HepG2 (cell line): Measurements from ENCODE around the gene RBL1. TPM values are rescaled to one million over a fixed set of nuclear protein-coding genes. Genes with fewer than 3 reads are reported as not detected.

Experiments
- ADNP ChIP-seq: sonication (generic); formaldehyde crosslinking; IDR thresholded peaks from 2 replicates; pipeline ENCODE4 v1.4.0; 2020; ENCODE audit warnings: missing genetic modification reagents
- FOSL2 ChIP-seq: sonication (generic); formaldehyde crosslinking; IDR thresholded peaks from 2 replicates; pipeline ENCODE4 v1.4.0; 2020; ENCODE audit warnings: missing genetic modification reagents
- HIVEP1 ChIP-seq: sonication (generic); formaldehyde crosslinking; IDR thresholded peaks from 2 replicates; pipeline ENCODE4 v1.4.0; 2020; ENCODE audit warnings: mild to moderate bottlenecking, missing genetic modification reagents
- MTF1 ChIP-seq: sonication (generic); formaldehyde crosslinking; IDR thresholded peaks from 2 replicates; pipeline ENCODE4 v1.5.0; 2020; ENCODE audit warnings: missing genetic modification reagents
- PITX1 ChIP-seq: sonication (generic); formaldehyde crosslinking; IDR thresholded peaks from 2 replicates; pipeline ENCODE4 v1.5.1; 2020; ENCODE audit warnings: mild to moderate bottlenecking, missing genetic modification reagents
- SIN3A ChIP-seq: IDR thresholded peaks from 2 replicates; pipeline ENCODE4 v1.6.1; 2011; ENCODE audit warnings: low read depth, mild to moderate bottlenecking, control low read depth, low read length, borderline replicate concordance
- ZFP37 ChIP-seq: sonication (generic); formaldehyde crosslinking; IDR thresholded peaks from 2 replicates; pipeline ENCODE4 v1.4.0; 2020; ENCODE audit warnings: missing genetic modification reagents, borderline replicate concordance
- ZNF235 ChIP-seq: sonication (generic); formaldehyde crosslinking; IDR thresholded peaks from 2 replicates; pipeline ENCODE4 v1.8.1; 2023; ENCODE audit warnings: mild to moderate bottlenecking, missing genetic modification reagents, borderline replicate concordance
- ZNF335 ChIP-seq: sonication (generic); formaldehyde crosslinking; IDR thresholded peaks from 2 replicates; pipeline ENCODE4 v1.4.0; 2020; ENCODE audit warnings: missing genetic modification reagents
- ZNF34 ChIP-seq: sonication (generic); formaldehyde crosslinking; IDR thresholded peaks from 2 replicates; pipeline ENCODE4 v1.4.0; 2020; ENCODE audit warnings: mild to moderate bottlenecking, missing genetic modification reagents, borderline replicate concordance
- ZNF530 ChIP-seq: sonication (generic); formaldehyde crosslinking; IDR thresholded peaks from 2 replicates; pipeline ENCODE4 v1.5.0; 2020; ENCODE audit warnings: low read depth, mild to moderate bottlenecking, missing genetic modification reagents
- ZNF781 ChIP-seq: sonication (generic); formaldehyde crosslinking; IDR thresholded peaks from 2 replicates; pipeline ENCODE4 v1.5.1; 2020; ENCODE audit warnings: borderline replicate concordance, mild to moderate bottlenecking, missing genetic modification reagents; ENCODE audit errors: not compliant biosample characterization
- polyA plus RNA-seq, 8 experiments: library from polyadenylated mRNA; depleted of rRNA in 3 of 8; stranded (reverse) in 7 of 8; unstranded in 1 of 8; fragments of >200 nt; fragmentation: Illumina TruSeq in 4 of 8; extraction: Trizol in 4 of 8; gene quantifications; 2 replicates each; pipeline versions ENCODE4 v1.2.1 to v1.2.3, GENCODE V29; 2011 to 2016; ENCODE audit warnings: low read depth in 4 of 8, missing spikeins in 1 of 8, mixed read lengths in 1 of 8; ENCODE audit not compliant: insufficient read depth in 1 of 8
- total RNA-seq, 5 experiments: library from RNA; depleted of rRNA; stranded (reverse); fragments of >200 nt; fragmentation: Illumina TruSeq; extraction: Trizol; gene quantifications; 2 replicates each; pipeline ENCODE4 v1.2.3, GENCODE V29; 2016; ENCODE audit warnings: low read depth in 1 of 5
- TF ChIP-seq, protein P1 (sequence below): sonication (generic); formaldehyde crosslinking; IDR thresholded peaks from 2 replicates; pipeline ENCODE4 v1.5.1; 2020; ENCODE audit warnings: mild to moderate bottlenecking, missing genetic modification reagents, moderate library complexity
- TF ChIP-seq, protein P2 (sequence below), 2 experiments: IDR thresholded peaks; 2 replicates each; pipeline ENCODE4 v1.6.1; 2011 to 2012; ENCODE audit warnings: low read length in 2 of 2, borderline replicate concordance in 1 of 2, low read depth in 1 of 2, mild to moderate bottlenecking in 1 of 2, moderate library complexity in 1 of 2
- TF ChIP-seq, protein P3 (sequence below): sonication (generic); formaldehyde crosslinking; IDR thresholded peaks from 2 replicates; pipeline ENCODE4 v1.4.0; 2020; ENCODE audit warnings: mild to moderate bottlenecking, missing genetic modification reagents
- TF ChIP-seq, protein P4 (sequence below): sonication (generic); formaldehyde crosslinking; IDR thresholded peaks from 2 replicates; pipeline ENCODE4 v1.5.1; 2020; ENCODE audit warnings: mild to moderate bottlenecking, missing genetic modification reagents, moderate library complexity
- TF ChIP-seq, protein P5 (sequence below): IDR thresholded peaks from 2 replicates; pipeline ENCODE4 v1.6.1; 2018; ENCODE audit warnings: missing genetic modification reagents

Gene RBL1
- total and polyA plus RNA-seq, 2 of the 13 experiments (the other 11 are each of a cell fraction or from before 2014, with no cell fraction given) = 6.0 to 27.5 TPM

DNA sequence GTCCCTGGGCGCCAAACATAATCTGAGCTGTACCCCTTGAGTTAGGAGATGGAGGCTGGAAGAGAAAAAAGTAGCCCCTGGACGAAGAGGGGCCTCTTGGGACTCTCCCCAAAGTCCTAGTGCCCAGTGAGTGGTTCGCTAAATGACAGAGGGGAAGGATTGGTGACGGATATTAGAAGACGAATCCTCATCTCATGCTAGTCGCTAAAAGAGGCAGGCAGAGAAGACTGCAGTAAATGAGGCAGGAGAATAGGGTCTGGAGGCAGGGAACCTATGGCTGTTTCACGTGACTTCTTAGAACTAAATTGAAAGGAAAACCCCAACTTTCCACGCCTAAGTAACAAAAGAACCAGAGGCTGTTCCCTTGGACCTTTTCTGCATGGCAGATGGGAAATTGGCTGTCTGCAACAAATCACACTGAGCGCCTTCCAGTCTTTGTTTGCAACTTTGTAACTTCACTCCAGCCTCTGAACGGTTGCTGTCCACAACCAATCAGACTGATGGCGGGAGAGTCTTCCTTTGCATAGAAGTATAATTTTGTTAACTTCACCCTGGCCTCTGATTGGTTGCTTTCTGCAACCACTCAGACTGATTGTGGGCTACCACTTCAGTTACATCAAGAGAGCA, 731 bp upstream of the RBL1 start (continued):
- TF ChIP-seq, protein P1, sequence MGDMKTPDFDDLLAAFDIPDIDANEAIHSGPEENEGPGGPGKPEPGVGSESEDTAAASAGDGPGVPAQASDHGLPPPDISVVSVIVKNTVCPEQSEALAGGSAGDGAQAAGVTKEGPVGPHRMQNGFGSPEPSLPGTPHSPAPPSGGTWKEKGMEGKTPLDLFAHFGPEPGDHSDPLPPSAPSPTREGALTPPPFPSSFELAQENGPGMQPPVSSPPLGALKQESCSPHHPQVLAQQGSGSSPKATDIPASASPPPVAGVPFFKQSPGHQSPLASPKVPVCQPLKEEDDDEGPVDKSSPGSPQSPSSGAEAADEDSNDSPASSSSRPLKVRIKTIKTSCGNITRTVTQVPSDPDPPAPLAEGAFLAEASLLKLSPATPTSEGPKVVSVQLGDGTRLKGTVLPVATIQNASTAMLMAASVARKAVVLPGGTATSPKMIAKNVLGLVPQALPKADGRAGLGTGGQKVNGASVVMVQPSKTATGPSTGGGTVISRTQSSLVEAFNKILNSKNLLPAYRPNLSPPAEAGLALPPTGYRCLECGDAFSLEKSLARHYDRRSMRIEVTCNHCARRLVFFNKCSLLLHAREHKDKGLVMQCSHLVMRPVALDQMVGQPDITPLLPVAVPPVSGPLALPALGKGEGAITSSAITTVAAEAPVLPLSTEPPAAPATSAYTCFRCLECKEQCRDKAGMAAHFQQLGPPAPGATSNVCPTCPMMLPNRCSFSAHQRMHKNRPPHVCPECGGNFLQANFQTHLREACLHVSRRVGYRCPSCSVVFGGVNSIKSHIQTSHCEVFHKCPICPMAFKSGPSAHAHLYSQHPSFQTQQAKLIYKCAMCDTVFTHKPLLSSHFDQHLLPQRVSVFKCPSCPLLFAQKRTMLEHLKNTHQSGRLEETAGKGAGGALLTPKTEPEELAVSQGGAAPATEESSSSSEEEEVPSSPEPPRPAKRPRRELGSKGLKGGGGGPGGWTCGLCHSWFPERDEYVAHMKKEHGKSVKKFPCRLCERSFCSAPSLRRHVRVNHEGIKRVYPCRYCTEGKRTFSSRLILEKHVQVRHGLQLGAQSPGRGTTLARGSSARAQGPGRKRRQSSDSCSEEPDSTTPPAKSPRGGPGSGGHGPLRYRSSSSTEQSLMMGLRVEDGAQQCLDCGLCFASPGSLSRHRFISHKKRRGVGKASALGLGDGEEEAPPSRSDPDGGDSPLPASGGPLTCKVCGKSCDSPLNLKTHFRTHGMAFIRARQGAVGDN (CRISPR knock-in tag) = no peak
- TF ChIP-seq ZNF335 (no peak), ZFP37 (no peak), SIN3A (no peak), MTF1 (CRISPR knock-in tag) (no peak), ADNP (no peak), ZNF530 (no peak), ZNF235 (CRISPR knock-in tag) (0 out of 2 replicates have a peak, but pooled peaks have one; percentile 4), HIVEP1 (CRISPR knock-in tag) (0 out of 2 replicates have a peak, but pooled peaks have one; percentile 7), FOSL2 (CRISPR knock-in tag) (no peak), ZNF781 (CRISPR knock-in tag) (no peak), PITX1 (CRISPR knock-in tag) (no peak), ZNF34 (CRISPR knock-in tag) (peak; percentile 45; the same call in 1 of the 2 replicates)
- TF ChIP-seq, protein P2, sequence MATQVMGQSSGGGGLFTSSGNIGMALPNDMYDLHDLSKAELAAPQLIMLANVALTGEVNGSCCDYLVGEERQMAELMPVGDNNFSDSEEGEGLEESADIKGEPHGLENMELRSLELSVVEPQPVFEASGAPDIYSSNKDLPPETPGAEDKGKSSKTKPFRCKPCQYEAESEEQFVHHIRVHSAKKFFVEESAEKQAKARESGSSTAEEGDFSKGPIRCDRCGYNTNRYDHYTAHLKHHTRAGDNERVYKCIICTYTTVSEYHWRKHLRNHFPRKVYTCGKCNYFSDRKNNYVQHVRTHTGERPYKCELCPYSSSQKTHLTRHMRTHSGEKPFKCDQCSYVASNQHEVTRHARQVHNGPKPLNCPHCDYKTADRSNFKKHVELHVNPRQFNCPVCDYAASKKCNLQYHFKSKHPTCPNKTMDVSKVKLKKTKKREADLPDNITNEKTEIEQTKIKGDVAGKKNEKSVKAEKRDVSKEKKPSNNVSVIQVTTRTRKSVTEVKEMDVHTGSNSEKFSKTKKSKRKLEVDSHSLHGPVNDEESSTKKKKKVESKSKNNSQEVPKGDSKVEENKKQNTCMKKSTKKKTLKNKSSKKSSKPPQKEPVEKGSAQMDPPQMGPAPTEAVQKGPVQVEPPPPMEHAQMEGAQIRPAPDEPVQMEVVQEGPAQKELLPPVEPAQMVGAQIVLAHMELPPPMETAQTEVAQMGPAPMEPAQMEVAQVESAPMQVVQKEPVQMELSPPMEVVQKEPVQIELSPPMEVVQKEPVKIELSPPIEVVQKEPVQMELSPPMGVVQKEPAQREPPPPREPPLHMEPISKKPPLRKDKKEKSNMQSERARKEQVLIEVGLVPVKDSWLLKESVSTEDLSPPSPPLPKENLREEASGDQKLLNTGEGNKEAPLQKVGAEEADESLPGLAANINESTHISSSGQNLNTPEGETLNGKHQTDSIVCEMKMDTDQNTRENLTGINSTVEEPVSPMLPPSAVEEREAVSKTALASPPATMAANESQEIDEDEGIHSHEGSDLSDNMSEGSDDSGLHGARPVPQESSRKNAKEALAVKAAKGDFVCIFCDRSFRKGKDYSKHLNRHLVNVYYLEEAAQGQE (IDR thresholded peaks at IDR 0.05; ENCODE audit: borderline replicate concordance in 1 of 2, low read depth in 1 of 2, low read length in 2 of 2) = no peak
- TF ChIP-seq, protein P3, sequence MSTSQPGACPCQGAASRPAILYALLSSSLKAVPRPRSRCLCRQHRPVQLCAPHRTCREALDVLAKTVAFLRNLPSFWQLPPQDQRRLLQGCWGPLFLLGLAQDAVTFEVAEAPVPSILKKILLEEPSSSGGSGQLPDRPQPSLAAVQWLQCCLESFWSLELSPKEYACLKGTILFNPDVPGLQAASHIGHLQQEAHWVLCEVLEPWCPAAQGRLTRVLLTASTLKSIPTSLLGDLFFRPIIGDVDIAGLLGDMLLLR (CRISPR knock-in tag) = 0 out of 2 replicates have a peak, but pooled peaks have one; percentile 11
- TF ChIP-seq, protein P4, sequence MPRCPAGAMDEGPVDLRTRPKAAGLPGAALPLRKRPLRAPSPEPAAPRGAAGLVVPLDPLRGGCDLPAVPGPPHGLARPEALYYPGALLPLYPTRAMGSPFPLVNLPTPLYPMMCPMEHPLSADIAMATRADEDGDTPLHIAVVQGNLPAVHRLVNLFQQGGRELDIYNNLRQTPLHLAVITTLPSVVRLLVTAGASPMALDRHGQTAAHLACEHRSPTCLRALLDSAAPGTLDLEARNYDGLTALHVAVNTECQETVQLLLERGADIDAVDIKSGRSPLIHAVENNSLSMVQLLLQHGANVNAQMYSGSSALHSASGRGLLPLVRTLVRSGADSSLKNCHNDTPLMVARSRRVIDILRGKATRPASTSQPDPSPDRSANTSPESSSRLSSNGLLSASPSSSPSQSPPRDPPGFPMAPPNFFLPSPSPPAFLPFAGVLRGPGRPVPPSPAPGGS (CRISPR knock-in tag) = no peak
- TF ChIP-seq, protein P5, sequence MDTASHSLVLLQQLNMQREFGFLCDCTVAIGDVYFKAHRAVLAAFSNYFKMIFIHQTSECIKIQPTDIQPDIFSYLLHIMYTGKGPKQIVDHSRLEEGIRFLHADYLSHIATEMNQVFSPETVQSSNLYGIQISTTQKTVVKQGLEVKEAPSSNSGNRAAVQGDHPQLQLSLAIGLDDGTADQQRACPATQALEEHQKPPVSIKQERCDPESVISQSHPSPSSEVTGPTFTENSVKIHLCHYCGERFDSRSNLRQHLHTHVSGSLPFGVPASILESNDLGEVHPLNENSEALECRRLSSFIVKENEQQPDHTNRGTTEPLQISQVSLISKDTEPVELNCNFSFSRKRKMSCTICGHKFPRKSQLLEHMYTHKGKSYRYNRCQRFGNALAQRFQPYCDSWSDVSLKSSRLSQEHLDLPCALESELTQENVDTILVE (CRISPR knock-in tag) = no peak
